ENCODE data around the gene SNRNP200.

- TF ChIP-seq EP300 (IDR thresholded peaks at IDR 0.05) = no peak
- no peak for TF ChIP-seq POLR2A (IDR thresholded peaks at IDR 0.05)
- TF ChIP-seq CTCF (IDR thresholded peaks at IDR 0.05) = no peak
These were observed 55.2 kb downstream of the SNRNP200 start for GRCh38 chr2:96250188-96250587.
